SJCRH30 (cell line): ENCODE results near the gene ZDHHC5. TPM values are rescaled to one million over a fixed set of nuclear protein-coding genes. Genes with fewer than 3 reads are reported as not detected.
"Not testable (repeated sequence)": the region's sequence is repeated elsewhere in the genome, so short reads cannot be mapped to it uniquely, and the experiment has no call there.

Experiments
- DNase-seq, 2 experiments: peaks; one replicate each; pipeline ENCODE4 v3.0.0-alpha.2; 2015 to 2020
- H3K27ac ChIP-seq: fragments of 250-450 bp; sonication (Bioruptor Pico); 2 replicates; pipeline ENCODE4 v1.5.1; 2020; ENCODE audit warnings: mild to moderate bottlenecking, moderate library complexity
- H3K27me3 ChIP-seq: fragments of 250-450 bp; sonication (Bioruptor Pico); 2 replicates; pipeline ENCODE4 v1.5.1; 2020; ENCODE audit warnings: mild to moderate bottlenecking, moderate library complexity
- H3K36me3 ChIP-seq: fragments of 250-450 bp; sonication (Bioruptor Pico); 2 replicates; pipeline ENCODE4 v1.5.1; 2020; ENCODE audit warnings: mild to moderate bottlenecking, moderate library complexity
- H3K4me1 ChIP-seq: fragments of 250-450 bp; sonication (Bioruptor Pico); 2 replicates; pipeline ENCODE4 v1.5.1; 2020; ENCODE audit warnings: mild to moderate bottlenecking, moderate library complexity
- H3K4me3 ChIP-seq: fragments of 250-450 bp; sonication (Bioruptor Pico); 2 replicates; pipeline ENCODE4 v1.5.1; 2020; ENCODE audit warnings: mild to moderate bottlenecking, moderate library complexity
- H3K9me3 ChIP-seq: fragments of 250-450 bp; sonication (Bioruptor Pico); replicated peaks from 2 replicates; pipeline ENCODE4 v1.5.1; 2020; ENCODE audit warnings: mild to moderate bottlenecking, moderate library complexity
- total RNA-seq: library from RNA; depleted of rRNA; stranded (reverse); fragments of >200 nt; shearing (Covaris generic); gene quantifications from 2 replicates; pipeline ENCODE4 v1.2.3, GENCODE V29; 2014

The ZDHHC5 gene
- total RNA-seq, 1 experiment from 2014 or later, result 46.6 TPM

- DNase-seq, result no peak
- Histone ChIP-seq H3K27me3 (no peaks in the 10 kb centered on the region), H3K9me3 (no peaks in the 10 kb centered on the region), H3K36me3 (peaks cover 47% of the 10 kb centered on the region), H3K4me3 (no peak overlapping the region), H3K4me1 (no peaks in the 10 kb centered on the region), H3K27ac (no peak overlapping the region)
These were observed 7.4 kb downstream of the ZDHHC5 start for GRCh38 chr11:57675176-57675941.

- Histone ChIP-seq H3K9me3 (no peaks in the 10 kb centered on the region), H3K36me3 (peaks cover 51% of the 10 kb centered on the region), H3K4me3 (no peak overlapping the region), H3K27me3 (no peaks in the 10 kb centered on the region), H3K4me1 (no peaks in the 10 kb centered on the region), H3K27ac (no peak overlapping the region)
- DNase-seq, result no peak
These were observed 11.5 kb downstream of the ZDHHC5 start for GRCh38 chr11:57679396-57679795.

GRCh38 chr11:57680552-57680874 lies 12.6 kb downstream of the ZDHHC5 start:
- Histone ChIP-seq H3K36me3 (peaks cover 55% of the 10 kb centered on the region), H3K27me3 (no peaks in the 10 kb centered on the region), H3K4me1 (no peaks in the 10 kb centered on the region), H3K27ac (no peak overlapping the region), H3K4me3 (no peak overlapping the region), H3K9me3 (no peaks in the 10 kb centered on the region)
- DNase-seq, result no peak

- peaks cover 50% of the 10 kb centered on the region for H3K36me3 ChIP-seq
- DNase-seq, result no peak
These were observed 13.3 kb downstream of the ZDHHC5 start for GRCh38 chr11:57681168-57681567.

DNA sequence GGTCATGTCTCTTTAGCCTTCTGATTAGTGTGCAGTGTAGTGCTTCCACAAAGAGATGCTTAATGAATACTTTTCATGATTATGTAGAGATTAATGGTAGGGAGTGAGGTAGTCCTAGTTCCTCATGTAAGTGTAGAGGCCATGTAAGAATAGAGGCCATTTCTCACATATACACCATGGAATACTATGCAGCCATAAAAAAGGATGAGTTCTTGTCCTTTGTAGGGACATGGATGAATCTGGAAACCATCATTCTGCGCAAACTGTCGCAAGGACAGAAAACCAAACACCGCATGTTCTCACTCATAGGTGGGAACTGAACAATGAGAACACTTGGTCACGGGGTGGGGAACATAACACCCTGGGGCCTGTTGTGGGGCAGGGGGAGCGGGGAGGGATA lies 22.6 kb downstream of the ZDHHC5 start:
- H3K4me1 ChIP-seq, H3K4me3 ChIP-seq, H3K9me3 ChIP-seq, H3K27ac ChIP-seq, DNase-seq, H3K27me3 ChIP-seq: not testable (repeated sequence)
- H3K36me3 ChIP-seq, result peaks cover 79% of the 10 kb centered on the region

More at GRCh38 chr11:57681168-57681567, 13.3 kb downstream of the ZDHHC5 start:
- no peaks in the 10 kb centered on the region for H3K9me3 ChIP-seq
- no peaks in the 10 kb centered on the region for H3K27me3 ChIP-seq
- no peak overlapping the region for H3K27ac ChIP-seq
- no peaks in the 10 kb centered on the region for H3K4me1 ChIP-seq
- H3K4me3 ChIP-seq, result no peak overlapping the region

GRCh38 chr11:57698843-57699365 lies 31.0 kb downstream of the ZDHHC5 start:
- no peaks in the 10 kb centered on the region for H3K9me3 ChIP-seq
- H3K36me3 ChIP-seq, result peaks cover 76% of the 10 kb centered on the region
- H3K4me1 ChIP-seq, result no peaks in the 10 kb centered on the region
- no peak overlapping the region for H3K27ac ChIP-seq
- no peak for DNase-seq
- no peaks in the 10 kb centered on the region for H3K27me3 ChIP-seq
- no peak overlapping the region for H3K4me3 ChIP-seq

DNA sequence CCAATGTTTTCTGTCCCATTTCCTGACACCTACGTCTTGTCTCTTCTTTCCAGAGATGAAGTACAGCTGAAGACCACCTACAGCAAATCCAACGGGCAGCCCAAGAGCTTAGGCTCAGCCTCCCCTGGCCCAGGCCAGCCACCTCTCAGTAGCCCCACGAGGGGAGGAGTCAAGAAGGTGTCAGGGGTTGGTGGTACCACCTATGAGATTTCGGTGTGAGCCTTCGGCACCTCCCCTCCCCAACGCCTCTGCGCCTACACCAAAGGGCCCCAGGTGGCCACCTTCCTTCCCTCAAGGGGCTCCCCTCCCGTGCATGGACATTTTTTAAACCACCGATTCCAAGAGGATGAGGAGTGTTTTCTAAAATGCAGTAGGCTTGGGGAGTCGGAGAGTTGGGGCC lies 31.9 kb downstream of the ZDHHC5 start:
- no peak overlapping the region for H3K4me3 ChIP-seq
- H3K4me1 ChIP-seq, result no peaks in the 10 kb centered on the region
- no peak overlapping the region for H3K27ac ChIP-seq
- H3K36me3 ChIP-seq, result peaks cover 75% of the 10 kb centered on the region
- H3K9me3 ChIP-seq, result no peaks in the 10 kb centered on the region
- H3K27me3 ChIP-seq, result no peaks in the 10 kb centered on the region
- no peak for DNase-seq

DNA sequence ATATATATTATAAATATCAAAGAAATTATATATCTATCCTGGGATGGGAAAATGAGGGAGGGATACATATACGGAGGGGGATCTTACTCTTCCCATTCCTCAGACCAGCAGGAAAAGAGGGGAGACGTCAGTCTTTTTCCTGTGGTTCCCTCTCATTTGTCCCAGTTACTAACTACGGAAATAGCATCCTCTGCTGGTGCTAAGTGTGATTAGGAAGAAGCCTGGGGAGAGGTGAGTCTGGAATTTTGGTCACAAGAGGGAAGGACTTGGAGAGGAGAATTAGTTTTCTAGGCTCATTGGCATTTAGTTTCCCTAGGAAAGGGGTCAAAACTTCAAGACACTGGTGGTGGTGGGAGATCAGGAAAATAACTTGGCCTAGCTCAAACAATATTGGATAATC lies 32.5 kb downstream of the ZDHHC5 start:
- H3K27me3 ChIP-seq, result no peaks in the 10 kb centered on the region
- no peak for DNase-seq
- no peak overlapping the region for H3K4me3 ChIP-seq
- H3K27ac ChIP-seq, result no peak overlapping the region
- no peaks in the 10 kb centered on the region for H3K4me1 ChIP-seq
- H3K36me3 ChIP-seq, result peaks cover 70% of the 10 kb centered on the region
- no peaks in the 10 kb centered on the region for H3K9me3 ChIP-seq

DNA sequence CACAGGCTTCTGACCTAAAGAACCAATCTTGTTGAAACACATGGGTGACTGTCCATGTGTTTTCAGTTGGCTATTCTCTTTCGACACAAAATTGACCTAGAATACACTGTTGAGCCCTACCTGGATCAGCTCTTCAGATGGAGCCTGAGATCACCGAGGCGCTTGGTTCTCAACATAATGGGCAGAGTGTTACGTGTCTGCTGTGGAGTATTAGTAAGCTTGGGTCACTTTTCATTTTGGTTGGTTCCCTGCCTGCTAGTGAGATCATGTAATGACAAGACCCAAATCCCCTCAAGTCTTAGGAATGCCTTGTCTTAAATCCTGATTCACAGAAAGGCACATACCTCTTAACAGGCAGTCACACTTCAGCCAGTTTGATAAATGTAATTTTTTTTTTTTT lies 35.4 kb downstream of the ZDHHC5 start:
- no peak overlapping the region for H3K4me3 ChIP-seq
- H3K27me3 ChIP-seq, result no peaks in the 10 kb centered on the region
- H3K27ac ChIP-seq, result no peak overlapping the region
- no peaks in the 10 kb centered on the region for H3K9me3 ChIP-seq
- H3K36me3 ChIP-seq, result peaks cover 55% of the 10 kb centered on the region
- no peaks in the 10 kb centered on the region for H3K4me1 ChIP-seq
- no peak for DNase-seq

DNA sequence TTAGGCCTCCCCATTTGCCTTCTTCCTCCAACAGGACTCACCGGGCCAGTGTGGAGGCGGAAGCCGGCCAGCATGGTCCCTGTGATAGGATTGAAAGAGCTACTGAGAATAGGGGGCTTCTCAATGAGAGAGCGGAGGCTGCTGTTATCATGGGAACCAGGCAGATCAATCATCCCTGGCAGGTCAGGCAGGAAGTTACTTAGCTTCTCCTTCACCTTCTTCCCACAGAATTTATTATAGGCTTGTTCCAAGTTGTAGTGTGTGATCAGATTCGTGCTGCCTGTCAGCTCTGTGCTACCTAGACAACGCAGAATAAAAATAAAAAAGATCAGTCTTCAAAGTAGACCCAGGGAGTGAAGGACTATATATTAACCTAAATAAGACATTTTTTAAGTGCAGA lies 37.0 kb downstream of the ZDHHC5 start:
- Histone ChIP-seq H3K4me1 (no peaks in the 10 kb centered on the region), H3K9me3 (no peaks in the 10 kb centered on the region), H3K27me3 (no peaks in the 10 kb centered on the region), H3K27ac (no peak overlapping the region), H3K4me3 (no peak overlapping the region), H3K36me3 (peaks cover 41% of the 10 kb centered on the region)
- DNase-seq, result no peak

- H3K9me3 ChIP-seq, DNase-seq: not testable (repeated sequence)
- H3K36me3 ChIP-seq, result peaks cover 37% of the 10 kb centered on the region
These were observed 37.5 kb downstream of the ZDHHC5 start for GRCh38 chr11:57705432-57705831.

GRCh38 chr11:57709802-57710367 lies 42.0 kb downstream of the ZDHHC5 start:
- Histone ChIP-seq H3K9me3 (no peaks in the 10 kb centered on the region), H3K4me3 (no peak overlapping the region), H3K36me3 (peaks cover 13% of the 10 kb centered on the region), H3K27me3 (no peaks in the 10 kb centered on the region), H3K27ac (no peak overlapping the region), H3K4me1 (peaks cover 5% of the 10 kb centered on the region; the same call in 1 of the 2 replicates)
- DNase-seq, result no peak

More at GRCh38 chr11:57705432-57705831, 37.5 kb downstream of the ZDHHC5 start:
- not testable (repeated sequence) for H3K27ac ChIP-seq, H3K27me3 ChIP-seq, H3K4me3 ChIP-seq, H3K4me1 ChIP-seq

- H3K36me3 ChIP-seq, result peaks cover 12% of the 10 kb centered on the region
- H3K27ac ChIP-seq, result peak within 1 kb of the TSS; percentile 78
- peak within 1 kb of the TSS; percentile 83 for H3K4me3 ChIP-seq
- H3K9me3 ChIP-seq, result no peaks in the 10 kb centered on the region
- DNase-seq, result peak; percentile 71 to 78
- no peaks in the 10 kb centered on the region for H3K27me3 ChIP-seq
- H3K4me1 ChIP-seq, result peaks cover 5% of the 10 kb centered on the region; the same call in 1 of the 2 replicates
These were observed 43.7 kb downstream of the ZDHHC5 start, which contains the start of gene MED19 for GRCh38 chr11:57711414-57712255. MED19 (minus strand) TSS chr11:57712215; CDS start chr11:57712179, 36 bp downstream.

GRCh38 chr11:57712256-57713150 lies 44.6 kb downstream of the ZDHHC5 start, which contains the start of gene TMX2:
TMX2 (plus strand) TSS chr11:57712593; CDS start chr11:57712619, 26 bp downstream.
- Histone ChIP-seq H3K36me3 (peaks cover 12% of the 10 kb centered on the region), H3K9me3 (no peaks in the 10 kb centered on the region), H3K27ac (peak within 1 kb of the TSS; percentile 78), H3K27me3 (no peaks in the 10 kb centered on the region), H3K4me1 (peaks cover 5% of the 10 kb centered on the region; the same call in 1 of the 2 replicates), H3K4me3 (peak within 1 kb of the TSS; percentile 83)
- DNase-seq, result peak; percentile 94 to 98
